GM12874 (cell line): ENCODE data around the gene RAB36.

ENCODE experiments used
- TF ChIP-seq, protein P1 (sequence below): IDR thresholded peaks from 2 replicates; pipeline ENCODE4 v1.5.1; 2011; ENCODE audit warnings: low read depth, mild to moderate bottlenecking, control low read depth, low read length, moderate library complexity; ENCODE audit not compliant: insufficient read depth

RAB36 gene, protein sequence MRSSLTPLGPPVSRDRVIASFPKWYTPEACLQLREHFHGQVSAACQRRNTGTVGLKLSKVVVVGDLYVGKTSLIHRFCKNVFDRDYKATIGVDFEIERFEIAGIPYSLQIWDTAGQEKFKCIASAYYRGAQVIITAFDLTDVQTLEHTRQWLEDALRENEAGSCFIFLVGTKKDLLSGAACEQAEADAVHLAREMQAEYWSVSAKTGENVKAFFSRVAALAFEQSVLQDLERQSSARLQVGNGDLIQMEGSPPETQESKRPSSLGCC

DNA sequence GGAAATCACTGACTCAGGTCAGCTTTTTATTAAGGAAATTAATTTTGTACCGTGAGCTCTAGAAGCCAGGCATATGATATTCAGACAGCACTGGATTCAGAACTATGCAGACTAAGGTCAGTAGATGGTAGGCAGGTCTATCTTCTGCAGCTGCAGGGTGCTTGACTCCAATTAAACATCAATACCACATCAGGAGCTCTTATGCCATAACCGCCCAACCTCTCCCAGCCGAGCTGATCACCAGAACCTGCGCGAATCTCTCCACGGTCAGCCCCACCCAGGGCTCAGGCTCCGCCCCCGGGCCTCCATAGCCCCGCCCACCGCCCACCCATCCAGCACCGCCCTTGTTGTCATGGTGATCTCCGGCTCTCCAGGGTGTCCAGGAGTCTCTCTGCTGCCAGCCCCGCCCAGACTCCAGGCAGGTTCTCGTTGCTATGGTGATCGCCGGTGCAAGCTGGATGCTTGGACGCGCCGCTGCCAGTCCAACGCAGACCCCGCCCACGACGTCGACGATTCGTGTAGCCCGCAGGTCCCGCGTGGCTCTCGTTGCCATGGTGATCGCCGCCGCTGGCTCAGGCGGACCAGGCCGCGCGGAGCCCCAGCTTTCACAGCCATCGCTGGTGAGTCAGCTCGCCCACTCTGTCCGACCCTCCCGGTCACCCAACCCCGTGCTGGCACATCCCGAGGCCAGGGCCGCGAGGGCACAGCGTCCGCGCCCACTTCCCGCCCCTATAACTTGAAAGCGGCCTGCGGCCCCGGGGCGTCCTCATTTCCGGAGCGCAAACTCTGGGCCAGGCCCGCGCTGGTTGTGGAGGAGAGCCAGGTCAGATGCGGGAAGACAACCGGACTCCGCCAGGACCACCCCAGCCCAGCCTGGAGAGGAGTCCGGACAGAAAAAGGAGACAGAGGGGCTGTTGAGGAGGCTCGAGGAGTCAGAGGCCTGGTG is at the start of gene RAB36:
RAB36 (plus strand) TSS at position 546 of the 946 bp plus-strand sequence. CDS start 1,140 bp downstream, outside the sequence.
- TF ChIP-seq, protein P1, sequence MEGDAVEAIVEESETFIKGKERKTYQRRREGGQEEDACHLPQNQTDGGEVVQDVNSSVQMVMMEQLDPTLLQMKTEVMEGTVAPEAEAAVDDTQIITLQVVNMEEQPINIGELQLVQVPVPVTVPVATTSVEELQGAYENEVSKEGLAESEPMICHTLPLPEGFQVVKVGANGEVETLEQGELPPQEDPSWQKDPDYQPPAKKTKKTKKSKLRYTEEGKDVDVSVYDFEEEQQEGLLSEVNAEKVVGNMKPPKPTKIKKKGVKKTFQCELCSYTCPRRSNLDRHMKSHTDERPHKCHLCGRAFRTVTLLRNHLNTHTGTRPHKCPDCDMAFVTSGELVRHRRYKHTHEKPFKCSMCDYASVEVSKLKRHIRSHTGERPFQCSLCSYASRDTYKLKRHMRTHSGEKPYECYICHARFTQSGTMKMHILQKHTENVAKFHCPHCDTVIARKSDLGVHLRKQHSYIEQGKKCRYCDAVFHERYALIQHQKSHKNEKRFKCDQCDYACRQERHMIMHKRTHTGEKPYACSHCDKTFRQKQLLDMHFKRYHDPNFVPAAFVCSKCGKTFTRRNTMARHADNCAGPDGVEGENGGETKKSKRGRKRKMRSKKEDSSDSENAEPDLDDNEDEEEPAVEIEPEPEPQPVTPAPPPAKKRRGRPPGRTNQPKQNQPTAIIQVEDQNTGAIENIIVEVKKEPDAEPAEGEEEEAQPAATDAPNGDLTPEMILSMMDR = no peak

DNA sequence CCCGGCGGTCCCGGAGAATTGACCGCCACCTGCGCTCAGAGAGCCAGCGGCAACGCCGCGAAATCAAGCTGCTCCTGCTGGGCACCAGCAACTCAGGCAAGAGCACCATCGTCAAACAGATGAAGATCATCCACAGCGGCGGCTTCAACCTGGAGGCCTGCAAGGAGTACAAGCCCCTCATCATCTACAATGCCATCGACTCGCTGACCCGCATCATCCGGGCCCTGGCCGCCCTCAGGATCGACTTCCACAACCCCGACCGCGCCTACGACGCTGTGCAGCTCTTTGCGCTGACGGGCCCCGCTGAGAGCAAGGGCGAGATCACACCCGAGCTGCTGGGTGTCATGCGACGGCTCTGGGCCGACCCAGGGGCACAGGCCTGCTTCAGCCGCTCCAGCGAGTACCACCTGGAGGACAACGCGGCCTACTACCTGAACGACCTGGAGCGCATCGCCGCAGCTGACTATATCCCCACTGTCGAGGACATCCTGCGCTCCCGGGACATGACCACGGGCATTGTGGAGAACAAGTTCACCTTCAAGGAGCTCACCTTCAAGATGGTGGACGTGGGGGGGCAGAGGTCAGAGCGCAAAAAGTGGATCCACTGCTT is 49.4 kb upstream of the RAB36 start:
- TF ChIP-seq, protein P1 = no peak

DNA sequence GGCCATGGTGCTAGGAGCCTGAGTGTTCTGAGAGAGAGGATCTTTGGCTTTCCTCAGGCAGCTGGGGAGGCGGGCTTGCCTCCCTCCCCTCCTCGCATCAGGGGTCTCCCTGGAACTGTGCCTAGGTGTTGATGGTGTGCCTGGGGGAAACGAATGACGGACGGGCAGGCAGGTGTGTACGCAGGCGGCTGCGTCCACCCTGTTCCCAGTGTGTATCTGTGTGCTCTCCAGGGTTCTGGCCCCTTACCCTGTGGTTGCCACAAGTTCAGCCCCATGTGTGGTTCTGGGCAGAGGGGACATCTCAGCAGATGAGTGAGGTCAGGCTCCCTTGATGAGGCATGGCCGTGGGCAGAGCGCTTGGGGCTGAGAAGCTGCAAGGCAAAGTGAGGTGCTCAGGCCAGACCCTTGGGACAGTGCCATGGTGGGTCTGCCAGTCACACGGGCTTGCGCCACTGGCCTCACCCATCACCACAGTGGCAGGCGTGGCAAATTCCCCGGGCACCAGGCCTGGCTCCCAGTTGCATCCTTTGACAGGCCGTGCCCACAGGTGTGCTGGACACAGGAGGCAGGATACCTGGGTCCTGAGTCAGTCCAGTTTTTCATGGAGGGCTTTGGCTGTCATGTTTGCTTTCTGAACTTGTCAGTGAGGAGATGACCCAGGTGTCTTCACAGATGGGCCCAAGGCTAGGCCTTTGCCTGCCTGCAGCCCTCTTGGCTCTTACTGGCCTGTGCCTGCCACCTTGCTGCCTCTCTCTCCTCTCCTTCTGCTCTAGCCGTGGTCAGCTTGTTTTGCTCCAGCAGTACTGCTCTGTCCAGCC is 47.7 kb upstream of the RAB36 start:
- TF ChIP-seq, protein P1 = no peak

DNA sequence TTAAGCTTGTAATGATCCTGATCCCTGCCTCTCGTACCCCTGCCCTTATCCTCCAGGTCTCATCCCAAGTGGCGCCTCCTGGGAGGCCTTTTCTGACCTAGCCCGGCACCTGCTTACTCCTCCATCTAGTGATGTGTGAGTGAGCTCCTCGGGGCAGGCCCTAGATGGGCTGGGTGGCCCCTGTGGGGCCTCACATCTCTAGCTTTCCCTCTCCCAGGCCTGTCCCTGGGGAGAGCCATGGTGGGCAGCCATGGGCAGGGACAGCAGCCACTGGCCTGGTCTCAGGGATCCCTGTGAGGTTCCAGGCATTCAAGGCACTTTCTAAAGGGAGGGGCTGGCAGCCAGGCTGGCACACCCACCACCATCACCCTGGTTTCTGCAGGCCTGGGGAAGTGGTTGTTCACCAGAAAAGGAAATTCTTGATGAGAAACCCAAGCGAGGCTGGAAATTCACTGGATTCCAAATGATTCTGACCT is 47.0 kb upstream of the RAB36 start:
- TF ChIP-seq, protein P1 = no peak

DNA sequence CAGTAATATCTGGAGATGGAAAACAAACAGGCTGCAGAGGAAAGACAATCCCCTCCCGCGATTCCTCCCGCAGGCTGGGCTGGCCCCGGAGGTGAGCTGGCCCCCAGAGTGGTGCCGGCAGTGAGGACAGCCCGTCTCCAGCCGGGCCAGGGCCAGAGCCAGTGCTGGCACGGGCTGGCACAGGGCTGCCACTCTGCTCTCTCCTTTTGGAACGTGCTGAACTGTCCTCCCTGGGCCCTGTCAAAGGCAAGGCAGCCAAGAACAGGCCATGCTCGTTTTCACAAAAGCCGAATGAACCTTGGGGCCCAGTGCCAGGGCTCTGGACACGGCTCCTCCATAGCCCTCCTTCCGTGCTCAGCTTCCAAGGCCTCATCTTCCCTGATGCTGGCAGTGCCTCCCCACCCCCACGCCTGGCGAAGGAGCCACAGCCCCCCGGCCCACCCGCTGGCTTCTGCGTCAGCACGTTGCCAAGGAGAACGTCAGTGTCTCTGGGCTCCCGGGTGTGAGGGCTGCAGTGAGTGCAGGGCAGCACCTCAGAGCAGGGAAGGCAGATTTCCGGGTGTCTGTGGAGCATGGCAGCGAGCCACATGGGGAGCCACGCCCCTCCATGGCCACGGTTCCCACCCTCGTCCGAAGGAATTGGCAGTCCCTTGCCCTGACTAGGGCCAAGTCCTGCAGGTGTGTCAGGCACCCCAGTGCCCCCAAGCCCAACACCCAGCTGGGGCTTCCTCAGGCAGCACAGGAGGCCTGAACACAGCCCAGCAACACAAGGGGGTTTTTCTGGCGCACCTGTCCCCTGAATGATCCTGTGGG is 46.4 kb upstream of the RAB36 start:
- TF ChIP-seq, protein P1 = no peak

DNA sequence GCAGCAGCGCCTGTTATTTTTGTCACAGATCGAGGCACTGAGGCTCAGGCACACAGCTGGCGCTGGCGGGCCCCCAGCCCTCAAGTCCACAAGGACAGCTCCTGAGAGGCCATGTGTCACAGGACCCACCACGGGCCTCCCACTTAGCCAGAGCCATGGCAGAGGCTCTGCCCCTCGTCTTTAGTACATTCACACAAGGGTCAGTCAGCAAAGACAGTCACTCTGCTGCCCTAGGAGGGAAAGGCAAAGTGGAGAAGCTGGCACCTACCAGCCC is 45.8 kb upstream of the RAB36 start:
- TF ChIP-seq, protein P1 = no peak
